ENCODE measurements around the gene PRKN.

PRKN gene

GRCh38 chr6:162727322-162728182 is at the start of gene PRKN, which contains the start of gene PACRG:
Gene PRKN, minus strand, starts transcription at chr6:162727766.
Gene PACRG, plus strand, starts transcription at chr6:162727974.
- DNase-seq = peak; percentile 94 to 95

- DNase-seq = no peak
Measured at GRCh38 chr6:162777091-162777490, 49.5 kb upstream of the PRKN start.

- DNase-seq = no peak
Measured at GRCh38 chr6:162773996-162774395, 46.4 kb upstream of the PRKN start.

- DNase-seq = no peak
Measured at GRCh38 chr6:162772466-162772865, 44.9 kb upstream of the PRKN start.

GRCh38 chr6:162770955-162771354 is 43.4 kb upstream of the PRKN start:
- DNase-seq = no peak

- DNase-seq = no peak
Measured at GRCh38 chr6:162770136-162770535, 42.6 kb upstream of the PRKN start.

GRCh38 chr6:162753775-162754174 is 26.2 kb upstream of the PRKN start:
- DNase-seq = no peak

- no peak for DNase-seq
Measured at GRCh38 chr6:162751211-162751859, 23.8 kb upstream of the PRKN start.

GRCh38 chr6:162750776-162751175 is 23.2 kb upstream of the PRKN start:
- DNase-seq = no peak

GRCh38 chr6:162736961-162737360 is 9.4 kb upstream of the PRKN start:
- DNase-seq = no peak

GRCh38 chr6:162733489-162733888 is 5.9 kb upstream of the PRKN start:
- no peak for DNase-seq

- DNase-seq = no peak
Measured at GRCh38 chr6:162730502-162730901, 2.9 kb upstream of the PRKN start.

GRCh38 chr6:162728706-162729105 is 1.1 kb upstream of the PRKN start:
- no peak for DNase-seq

- DNase-seq = no peak
Measured at GRCh38 chr6:162728197-162728596, 631 bp upstream of the PRKN start.

GRCh38 chr6:162726947-162727321 is 632 bp downstream of the PRKN start:
- no peak for DNase-seq

GRCh38 chr6:162722633-162723032 is 4.9 kb downstream of the PRKN start:
- no peak for DNase-seq

- DNase-seq = no peak
Measured at GRCh38 chr6:162722226-162722625, 5.3 kb downstream of the PRKN start.

GRCh38 chr6:162721404-162721687 is 6.2 kb downstream of the PRKN start:
- DNase-seq = no peak

- no peak for DNase-seq
Measured at GRCh38 chr6:162719528-162719927, 8.0 kb downstream of the PRKN start.

- no peak for DNase-seq
Measured at GRCh38 chr6:162715601-162716000, 12.0 kb downstream of the PRKN start.

GRCh38 chr6:162713974-162714780 is 13.4 kb downstream of the PRKN start:
- DNase-seq = no peak

- no peak for DNase-seq
Measured at GRCh38 chr6:162712694-162713093, 14.9 kb downstream of the PRKN start.

- no peak for DNase-seq
Measured at GRCh38 chr6:162711376-162711775, 16.2 kb downstream of the PRKN start.

GRCh38 chr6:162710936-162711335 is 16.6 kb downstream of the PRKN start:
- DNase-seq = no peak
